HT-29 (cell line): Measurements from ENCODE around the gene MAPKBP1. TPM values are rescaled to one million over a fixed set of nuclear protein-coding genes. Genes with fewer than 3 reads are reported as not detected.
A peak's percentile ranks its signal among the peaks of the same experiment; 100 is the strongest.

Experiments used
- DNase-seq: peaks from one replicate; pipeline ENCODE4 v3.0.0-alpha.2; 2015; ENCODE audit warnings: low spot score
- total RNA-seq: library from RNA; depleted of rRNA; stranded (reverse); fragments of >200 nt; shearing (Covaris generic); gene quantifications from 2 replicates; pipeline ENCODE4 v1.2.3, GENCODE V29; 2014

The MAPKBP1 gene
- total RNA-seq, 1 experiment from 2014 or later: 15.4 TPM

DNA sequence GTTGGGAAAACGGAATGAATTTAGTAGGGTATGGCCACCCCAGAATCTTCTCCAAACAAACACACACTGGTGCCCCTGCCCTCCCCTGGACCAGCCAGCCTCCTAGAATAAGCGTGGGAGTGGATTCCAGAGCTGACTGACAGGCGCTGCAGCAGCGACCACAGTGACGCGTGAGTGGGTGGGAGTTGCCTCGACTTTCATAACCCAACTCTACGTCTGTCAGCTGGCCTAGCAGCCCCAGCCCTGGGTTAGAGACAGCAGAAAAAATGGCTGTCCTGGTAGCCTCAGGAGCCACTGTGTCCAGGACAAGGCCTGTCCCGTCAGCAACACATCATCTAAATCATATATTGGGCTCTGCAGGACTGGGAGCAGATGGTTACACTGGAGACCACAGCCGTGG, 74.3 kb downstream of the MAPKBP1 start:
- DNase-seq: no peak

DNA sequence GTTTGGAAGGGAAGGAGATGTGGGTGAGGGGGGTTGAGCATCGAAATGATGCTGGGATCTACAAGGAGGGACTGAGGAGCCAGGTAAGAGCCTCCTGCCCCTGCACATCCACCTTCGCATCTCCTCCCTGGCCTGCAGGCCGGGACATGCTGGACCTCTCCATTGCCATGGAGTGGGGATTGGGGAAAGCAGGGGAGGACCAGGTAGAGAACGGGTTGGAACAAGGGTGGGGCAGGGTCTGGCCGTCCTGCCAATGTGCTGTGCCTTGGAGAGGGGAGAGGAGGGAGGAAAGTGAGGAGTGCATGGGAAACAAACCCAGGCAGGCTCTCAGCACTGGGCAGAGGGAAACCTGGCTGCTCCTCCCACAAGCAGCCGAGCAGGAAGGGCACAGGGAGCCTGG, 74.9 kb downstream of the MAPKBP1 start:
- DNase-seq: no peak

DNA sequence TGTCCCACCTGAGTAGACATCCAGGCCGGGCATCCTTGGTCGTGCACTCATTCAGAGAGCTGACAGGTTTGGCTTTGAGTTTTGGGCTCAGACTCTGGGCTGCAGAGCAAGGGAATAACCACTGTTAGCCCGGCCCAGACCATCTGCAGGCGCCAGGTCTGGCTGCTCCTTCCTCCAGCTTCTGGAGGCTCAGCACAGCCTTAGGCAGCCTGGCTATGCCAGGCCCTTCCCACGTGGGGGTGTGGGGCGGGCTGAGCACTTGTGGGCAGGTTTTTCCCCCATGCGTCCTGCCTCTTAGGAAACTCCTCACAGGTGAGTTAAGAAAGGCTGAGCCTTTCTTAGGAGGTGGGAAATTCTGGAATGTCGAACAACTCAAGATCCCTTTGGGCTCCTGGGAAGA, 75.6 kb downstream of the MAPKBP1 start:
- DNase-seq: no peak

DNA sequence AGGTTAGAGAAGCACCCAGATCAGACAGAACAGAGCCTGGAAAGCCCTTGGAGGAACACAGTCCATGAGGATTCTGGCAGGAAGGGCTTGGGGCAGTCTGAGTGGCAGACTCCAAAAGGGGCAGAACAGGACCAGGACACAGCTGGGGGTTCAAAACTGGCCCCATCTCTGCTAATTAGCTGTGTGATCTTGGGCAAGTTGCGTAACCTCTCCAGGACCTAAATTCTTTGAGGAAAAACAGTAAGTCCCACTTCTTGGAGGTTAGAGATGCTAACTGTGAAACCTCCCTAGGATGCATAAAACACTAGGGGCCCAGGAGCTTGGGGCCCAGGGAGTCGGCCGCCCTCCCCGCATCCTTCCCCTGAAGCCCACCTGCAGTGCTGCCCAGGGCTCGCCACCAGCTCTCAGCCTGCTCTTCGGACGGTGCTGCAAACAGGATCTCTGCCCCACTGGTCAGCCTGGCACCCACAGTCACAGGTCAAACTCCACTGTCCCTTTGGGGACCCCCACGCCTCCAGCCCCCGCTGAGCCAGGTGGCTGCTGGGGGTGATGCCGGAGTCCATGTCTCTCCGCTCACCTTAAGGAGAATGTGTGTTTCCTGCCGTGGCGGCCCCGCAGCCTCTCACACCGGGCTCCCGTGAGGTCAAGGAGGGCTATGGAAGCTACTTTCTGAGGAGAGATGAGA, 76.3 kb downstream of the MAPKBP1 start:
- DNase-seq: no peak

DNA sequence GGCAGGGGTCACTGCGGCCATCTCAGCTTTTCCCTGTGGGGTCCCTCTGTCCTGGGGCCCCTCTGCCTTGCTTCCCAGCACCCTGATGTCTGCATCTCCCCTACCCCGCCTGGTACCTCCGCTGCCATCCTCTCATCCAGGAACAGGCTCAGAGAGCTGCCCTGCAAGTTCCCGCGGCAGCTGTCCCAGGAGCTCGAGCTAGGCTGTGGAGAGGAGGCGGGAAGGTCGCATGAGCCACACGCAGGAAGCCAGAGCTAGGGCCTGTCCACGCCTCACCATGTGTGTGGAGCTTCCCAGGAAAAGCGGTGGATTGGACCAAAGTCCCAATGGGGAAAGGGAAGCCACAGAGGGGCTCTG, 76.9 kb downstream of the MAPKBP1 start:
- no peak for DNase-seq

DNA sequence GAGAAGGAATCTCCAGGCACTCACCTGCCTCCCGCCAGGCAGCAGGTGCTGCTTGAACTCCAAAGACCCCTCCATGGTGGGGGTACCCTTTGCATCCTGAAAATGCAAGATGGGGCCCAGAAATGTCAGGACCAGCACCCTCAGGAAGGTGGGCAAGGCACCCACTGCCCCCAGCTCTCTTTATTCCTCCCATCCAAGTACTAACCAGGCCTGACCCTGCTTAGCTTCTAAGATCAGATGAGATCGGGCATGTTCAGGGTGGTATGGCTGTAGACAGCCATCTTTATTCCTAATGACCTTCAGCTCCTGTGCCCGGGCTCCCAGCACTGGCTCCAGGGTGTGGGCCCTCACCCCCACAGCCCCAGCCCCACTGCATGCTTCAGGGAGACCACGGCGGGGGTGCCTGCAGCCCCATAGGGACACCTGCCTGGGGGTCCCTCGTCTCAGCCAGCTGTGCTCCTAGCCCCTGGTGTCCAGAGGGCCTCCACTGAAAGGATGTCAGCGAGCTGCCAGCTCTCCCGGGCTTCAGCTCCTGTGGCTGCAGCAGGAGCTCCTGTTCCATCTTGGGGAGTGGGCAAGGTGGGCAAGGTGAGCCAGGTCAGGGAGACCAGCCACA, 77.6 kb downstream of the MAPKBP1 start:
- no peak for DNase-seq

DNA sequence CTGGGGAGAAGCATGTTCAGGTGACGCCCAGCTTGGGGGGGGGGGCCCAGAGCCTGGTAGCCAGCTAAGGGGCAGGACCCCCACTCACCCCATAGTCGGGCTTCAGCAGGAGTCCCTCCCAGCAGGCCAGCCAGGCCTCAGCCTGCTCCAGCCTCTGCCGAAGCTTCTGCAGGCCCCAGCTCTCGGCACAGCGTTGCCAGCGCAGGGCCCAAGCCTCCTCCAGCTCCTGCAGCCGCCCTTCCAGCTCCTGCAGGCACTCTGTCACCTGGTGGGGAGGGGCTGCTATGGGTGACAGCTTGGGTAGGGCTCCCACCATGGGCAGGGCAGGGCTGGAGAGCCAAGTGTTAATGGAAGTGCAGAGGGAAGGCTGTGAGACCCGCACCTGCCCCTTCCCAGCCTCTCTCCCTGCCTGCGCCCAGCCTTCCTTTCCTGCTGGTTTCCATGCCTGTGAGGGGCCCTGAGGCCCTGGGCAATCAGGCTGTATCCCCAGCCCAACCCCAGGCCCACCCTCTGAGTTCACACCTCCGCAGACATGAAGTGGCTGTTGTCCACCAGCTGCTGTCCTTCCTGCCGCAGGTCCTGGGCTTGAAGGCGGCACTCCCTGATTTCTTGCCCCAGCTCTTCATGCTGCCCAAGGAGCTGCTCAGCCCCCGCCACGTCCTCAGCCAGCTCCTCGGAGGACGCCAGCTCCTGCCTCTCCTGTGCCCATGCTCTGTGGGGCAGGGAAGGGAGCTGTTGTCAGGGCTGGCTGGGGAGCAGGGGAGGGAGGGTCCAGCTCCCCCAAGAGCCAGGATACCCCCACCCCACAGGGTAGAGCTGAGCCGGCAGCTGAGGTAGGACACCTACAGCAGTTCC, 78.7 kb downstream of the MAPKBP1 start:
- no peak for DNase-seq

DNA sequence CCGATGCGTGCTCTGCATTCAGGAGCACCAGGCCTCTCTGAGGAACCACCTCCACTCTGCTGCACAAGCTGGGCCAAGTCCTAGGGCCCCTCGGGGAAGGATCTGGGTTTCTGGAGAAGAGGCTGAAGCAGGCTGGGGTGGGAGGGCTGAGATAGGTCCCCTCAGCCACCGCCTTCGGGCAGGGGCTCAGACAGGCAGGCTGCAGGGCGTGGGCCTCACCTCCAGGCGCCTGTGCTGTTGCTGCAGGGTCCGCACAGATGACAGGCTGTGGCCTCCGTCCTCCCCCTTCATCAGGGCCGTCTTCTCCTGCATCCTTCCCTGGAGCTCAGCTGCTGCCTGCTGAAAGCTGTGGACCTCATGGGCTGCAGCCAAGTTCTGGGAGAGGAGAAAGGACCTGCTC, 79.5 kb downstream of the MAPKBP1 start:
- DNase-seq: no peak

DNA sequence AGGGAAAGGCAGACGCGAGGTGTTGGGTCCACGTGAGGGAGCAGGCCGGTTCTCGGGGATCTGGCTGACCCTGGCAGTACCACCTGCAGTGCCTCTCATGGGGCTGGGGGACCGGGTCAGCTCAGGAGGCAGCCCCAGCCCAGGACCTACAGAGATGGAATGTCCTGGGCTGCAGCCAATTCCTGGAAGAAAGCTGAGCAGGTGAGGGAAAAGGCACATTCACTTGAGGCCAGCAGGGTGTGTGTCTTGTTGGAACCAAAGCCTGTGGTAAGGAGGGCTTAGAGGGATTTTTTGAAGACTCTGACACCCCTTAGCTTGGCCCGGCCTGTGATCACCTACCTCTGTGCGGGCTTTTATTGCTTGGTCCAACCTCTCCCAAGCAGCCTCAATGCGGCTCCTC, 80.2 kb downstream of the MAPKBP1 start:
- no peak for DNase-seq

DNA sequence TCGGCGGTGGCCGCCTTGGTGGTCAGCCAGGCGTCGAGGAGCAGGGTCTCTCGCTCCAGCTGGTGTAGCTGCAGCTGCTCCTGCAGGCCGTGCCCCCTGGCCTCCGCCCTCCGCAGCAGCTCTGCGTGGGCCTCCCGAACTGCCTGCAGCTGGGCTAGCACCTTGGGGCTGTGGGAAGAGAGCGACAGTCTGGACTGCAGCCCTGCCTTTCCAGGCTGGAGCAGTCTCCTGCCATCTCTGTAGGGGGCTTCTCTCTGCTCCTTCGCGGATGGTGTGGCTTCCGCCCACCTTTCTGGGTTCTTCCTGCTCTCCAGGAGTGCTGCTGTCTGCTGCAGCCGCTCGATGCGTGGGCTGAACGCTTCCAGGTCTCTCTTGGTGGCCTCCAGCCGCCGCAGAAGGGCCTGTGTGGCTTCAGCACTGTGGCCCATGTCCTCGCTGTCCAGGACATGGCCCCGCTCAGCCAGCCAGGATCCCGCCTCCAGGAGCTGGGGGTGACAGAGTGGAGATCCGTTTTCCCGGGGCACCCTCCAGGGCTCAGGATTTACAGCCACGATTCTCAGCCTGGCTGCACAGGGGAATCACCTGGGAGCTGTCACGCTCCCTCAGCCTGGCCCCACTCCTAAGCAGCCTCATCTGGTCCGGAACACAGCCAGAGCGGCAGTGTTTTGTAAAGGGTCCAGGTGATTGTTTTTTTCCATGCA, 81.1 kb downstream of the MAPKBP1 start:
- DNase-seq: no peak

DNA sequence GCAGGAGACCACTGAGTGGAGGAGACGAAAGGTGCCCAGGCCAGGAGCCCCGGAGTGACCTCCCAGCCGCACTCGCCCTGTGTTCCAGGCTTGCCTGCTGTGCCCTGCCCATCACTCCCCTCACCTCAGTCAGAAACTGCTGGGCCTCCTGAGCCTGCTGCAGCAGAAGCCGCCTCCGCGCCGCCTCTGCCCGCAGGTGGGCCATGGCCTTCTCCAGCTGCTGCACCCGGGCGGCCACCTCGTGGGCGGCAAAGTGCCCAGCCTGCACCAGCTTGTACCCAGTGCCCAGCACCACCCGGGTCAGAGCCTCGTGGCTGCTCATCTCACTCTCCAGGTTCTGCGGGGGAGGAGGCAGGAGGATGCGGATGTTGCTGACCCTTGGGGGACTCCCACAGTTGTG, 82.0 kb downstream of the MAPKBP1 start:
- DNase-seq: no peak

DNA sequence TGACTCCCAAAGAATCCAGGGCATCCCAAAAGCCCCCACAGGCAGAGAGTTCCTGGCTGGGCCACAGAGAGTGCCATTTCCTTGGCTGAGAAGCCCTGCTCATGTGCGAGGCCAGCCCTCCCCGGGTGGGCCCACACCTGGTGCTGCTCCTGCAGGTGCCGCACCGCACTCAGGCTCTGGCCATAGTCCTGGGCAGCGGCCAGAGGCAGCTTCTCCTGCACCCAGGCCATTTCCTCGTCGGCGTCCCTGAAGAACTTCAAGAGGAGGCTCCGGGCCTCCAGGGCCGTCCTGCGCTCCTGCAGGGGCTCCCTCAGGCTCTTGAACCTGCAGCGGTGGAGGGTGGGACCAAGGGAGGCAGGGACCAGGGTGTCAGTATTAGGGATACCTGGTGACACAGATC, 82.4 kb downstream of the MAPKBP1 start:
- DNase-seq: no peak

DNA sequence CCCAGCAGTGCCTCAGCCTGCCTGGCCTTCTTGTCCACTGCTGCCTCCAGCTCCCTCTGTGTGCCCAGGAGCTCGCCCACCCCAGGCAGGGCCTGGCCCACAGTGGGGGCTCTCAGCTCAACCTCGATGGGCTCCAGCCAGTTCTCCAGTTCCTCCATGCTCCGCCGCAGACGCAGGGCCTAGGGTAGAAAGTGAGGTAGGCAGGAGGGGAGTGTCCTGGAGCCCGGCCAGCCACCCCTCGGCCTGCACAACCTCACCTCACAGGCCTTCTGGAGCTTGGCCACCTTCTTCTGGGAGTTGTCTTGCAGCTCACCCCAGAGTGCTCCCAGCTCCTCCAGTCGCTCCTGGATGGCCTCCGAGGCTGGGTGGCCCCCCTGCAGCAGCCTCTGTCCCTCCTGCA, 83.0 kb downstream of the MAPKBP1 start:
- no peak for DNase-seq

DNA sequence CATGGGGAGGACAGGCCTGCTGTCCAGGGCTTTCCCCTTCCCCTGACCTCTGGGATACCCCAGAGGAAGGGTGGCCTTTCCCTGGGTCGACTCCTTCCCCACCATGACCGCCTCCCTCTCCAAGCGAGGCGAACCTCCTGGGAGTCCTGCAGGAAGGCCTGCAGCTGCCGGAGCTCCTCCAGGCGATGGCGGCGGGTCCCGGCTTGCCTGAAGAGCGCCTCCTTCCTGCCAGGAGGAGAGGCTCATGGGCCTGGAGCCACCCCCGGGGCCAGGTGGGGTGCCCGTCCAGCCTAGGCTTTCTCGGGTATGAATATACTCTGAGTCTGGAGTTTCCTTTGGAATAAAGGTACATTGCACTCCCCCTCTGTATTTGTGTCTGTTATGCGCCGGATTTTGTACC, 84.5 kb downstream of the MAPKBP1 start:
- no peak for DNase-seq

DNA sequence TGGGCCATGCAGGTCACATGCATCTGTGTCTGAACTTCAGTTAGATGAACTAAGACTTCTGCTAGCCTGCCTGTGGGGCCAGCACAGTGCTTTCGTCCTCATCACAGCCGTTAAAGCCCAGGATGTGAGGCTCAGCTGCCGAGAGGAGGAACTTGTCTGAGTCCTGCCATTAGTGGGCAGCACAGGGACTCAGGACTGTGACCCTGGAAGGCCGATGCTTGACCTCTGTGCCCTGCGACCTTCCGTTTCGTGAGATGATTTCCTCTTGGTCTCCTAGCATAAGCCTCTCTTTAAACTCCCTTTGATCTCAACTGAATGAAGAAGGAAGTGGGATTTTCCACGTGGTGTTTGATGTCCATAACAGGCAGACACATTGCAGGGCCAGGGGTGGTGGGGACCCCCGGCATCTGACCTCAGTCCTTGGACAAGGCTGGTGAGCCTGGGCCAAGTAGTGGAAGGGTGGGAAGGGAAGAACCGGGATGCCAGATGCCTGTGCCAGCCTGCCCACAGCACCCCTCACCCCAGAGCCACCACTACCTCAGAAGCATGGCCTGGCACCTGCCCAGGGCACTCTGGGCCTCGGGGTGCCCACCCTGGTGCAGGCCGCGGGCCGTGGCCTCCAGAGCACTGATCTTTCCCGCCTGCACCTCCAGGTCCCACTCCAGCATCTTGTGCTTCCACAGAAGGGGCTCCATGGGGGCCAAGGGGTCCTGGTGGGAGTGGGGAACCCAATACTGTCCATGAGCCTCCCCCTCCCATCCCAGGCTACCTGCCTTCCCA, 86.0 kb downstream of the MAPKBP1 start:
- DNase-seq: no peak

DNA sequence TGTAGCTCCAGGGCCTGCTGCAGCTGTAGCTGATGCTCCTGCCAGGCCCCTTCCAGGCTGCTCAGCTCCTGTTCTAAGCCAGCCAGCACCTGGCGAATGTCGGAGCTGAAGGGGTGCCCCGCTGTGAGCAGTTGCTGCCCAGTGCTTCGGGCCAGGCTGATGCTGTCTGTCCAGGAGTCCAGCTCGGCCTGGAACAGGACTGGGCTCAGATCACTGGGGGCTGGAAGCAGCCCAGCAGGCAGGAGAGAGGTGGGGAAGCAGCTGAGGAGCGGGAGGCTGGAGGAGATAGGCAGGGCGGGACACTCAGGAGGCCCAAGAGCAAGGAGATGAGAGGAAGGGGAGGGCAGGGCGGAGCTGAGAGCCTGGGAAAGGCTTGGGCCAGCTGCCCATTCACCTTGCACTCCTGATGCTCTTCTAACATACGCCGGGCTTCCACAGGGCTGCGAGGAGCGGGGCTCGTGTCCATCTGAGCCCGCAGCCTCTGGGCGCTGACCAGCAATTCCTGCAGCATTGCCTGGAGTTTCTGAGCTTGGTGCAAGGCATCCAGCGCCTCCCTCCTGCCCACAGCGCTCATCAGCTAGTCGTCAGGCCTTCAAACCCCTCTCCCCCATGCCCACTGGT, 87.6 kb downstream of the MAPKBP1 start:
- no peak for DNase-seq

DNA sequence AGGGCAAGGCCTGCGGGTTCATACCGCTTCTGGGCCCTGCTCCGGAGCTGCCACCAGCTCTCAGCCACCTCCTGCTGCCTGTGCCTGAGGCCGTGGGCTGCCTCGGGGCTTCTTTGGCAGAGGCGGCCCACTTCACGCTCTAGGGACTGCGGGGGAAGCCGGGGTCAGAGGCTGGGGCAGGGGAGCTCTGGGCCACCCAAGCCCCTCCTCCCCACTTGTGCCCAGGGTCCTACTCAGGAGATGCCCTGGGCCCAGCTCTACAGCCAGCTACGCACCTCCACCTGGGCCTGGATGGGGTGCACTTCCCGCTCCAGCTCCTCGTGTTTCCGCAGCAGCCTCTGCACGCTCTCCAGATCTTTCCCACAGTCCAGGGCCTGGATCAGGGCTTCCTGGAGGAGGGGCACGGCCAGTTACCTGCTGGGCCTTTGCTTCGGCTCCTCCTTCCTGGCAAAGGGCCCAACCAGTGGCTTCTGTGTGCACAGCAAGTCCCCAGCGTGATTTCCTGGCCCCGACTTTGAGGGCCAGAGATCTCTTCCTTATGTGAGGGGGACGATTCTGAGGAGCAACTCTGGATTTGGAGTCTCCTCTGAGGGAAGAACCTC, 88.3 kb downstream of the MAPKBP1 start:
- peak; percentile 93 for DNase-seq

DNA sequence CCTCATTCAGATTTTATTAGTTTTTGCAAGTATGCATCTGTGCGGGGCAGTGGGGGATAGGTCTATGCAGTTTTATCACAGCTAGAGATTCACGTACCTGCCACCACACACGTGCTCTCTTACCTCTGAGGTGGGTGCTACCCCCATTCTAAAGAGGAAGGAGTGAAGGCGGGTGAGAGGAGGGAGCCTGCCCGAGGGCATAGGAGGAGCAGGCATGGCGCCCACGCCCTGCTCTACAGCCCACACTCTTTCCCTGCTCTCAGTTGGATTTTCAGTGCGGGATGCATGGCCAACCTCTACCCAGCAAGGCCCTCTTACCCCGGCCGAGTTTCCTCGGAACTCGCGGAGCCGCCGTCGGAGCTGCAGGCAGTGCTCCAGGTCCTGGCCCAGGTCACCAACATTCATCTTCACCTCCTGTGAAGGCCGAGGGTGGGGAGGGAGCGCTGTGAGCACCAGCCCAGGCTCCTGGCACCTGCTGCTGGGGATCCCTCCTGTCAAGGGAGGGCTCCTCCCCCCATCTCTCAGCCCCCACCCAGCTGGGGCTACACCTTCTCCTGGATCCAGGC, 91.3 kb downstream of the MAPKBP1 start:
- DNase-seq: no peak

DNA sequence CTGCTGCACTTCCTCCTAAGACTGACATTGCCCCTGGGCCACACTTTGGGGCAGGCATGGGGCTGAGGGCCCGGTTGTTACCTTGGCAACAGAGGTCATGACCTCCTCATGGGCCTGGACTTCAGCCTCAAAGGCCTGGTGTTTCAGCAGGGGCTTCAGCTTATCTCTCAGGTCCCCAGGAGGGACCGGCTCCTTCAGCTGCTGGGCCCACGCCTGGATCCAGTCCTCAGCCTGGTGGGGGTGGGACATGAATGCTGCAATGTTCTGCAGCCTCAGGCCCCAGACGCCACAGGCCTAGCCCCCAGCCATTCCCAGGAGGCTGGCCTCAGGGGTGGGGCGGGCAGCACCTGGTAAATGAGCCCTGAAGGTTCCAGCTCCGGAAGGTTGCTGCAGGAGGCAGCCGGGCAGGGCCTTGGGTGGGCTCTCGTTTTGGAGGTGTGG, 92.0 kb downstream of the MAPKBP1 start:
- no peak for DNase-seq
